IPS DF 4.7 (cell line): Measurements from ENCODE around the gene PCBP3.

Experiments used
- DNase-seq: peaks from one replicate; pipeline ENCODE4 v3.0.0-alpha.2; 2013; ENCODE audit warnings: low spot score; ENCODE audit errors: extremely low read depth

PCBP3 gene

GRCh38 chr21:45908536-45909237 is 265.2 kb downstream of the PCBP3 start:
- no peak for DNase-seq

- DNase-seq = no peak
These were observed 265.9 kb downstream of the PCBP3 start for GRCh38 chr21:45909238-45909988.

GRCh38 chr21:45910155-45910547 is 266.6 kb downstream of the PCBP3 start:
- no peak for DNase-seq

- DNase-seq = no peak
These were observed 267.2 kb downstream of the PCBP3 start for GRCh38 chr21:45910548-45911221.

GRCh38 chr21:45911806-45912325 is 268.3 kb downstream of the PCBP3 start:
- DNase-seq = no peak

GRCh38 chr21:45912611-45913417 is 269.3 kb downstream of the PCBP3 start:
- no peak for DNase-seq

GRCh38 chr21:45913418-45913765 is 269.9 kb downstream of the PCBP3 start:
- DNase-seq = no peak

- no peak for DNase-seq
These were observed 270.4 kb downstream of the PCBP3 start for GRCh38 chr21:45913886-45914285.

GRCh38 chr21:45914321-45914845 is 270.9 kb downstream of the PCBP3 start:
- DNase-seq = no peak

GRCh38 chr21:45916011-45916840 is 272.7 kb downstream of the PCBP3 start:
- DNase-seq = no peak

GRCh38 chr21:45917241-45917640 is 273.7 kb downstream of the PCBP3 start:
- no peak for DNase-seq

GRCh38 chr21:45918011-45918410 is 274.5 kb downstream of the PCBP3 start:
- DNase-seq = no peak

GRCh38 chr21:45918835-45919447 is 275.4 kb downstream of the PCBP3 start:
- no peak for DNase-seq

GRCh38 chr21:45919593-45919992 is 276.1 kb downstream of the PCBP3 start:
- DNase-seq = no peak

- DNase-seq = no peak
These were observed 277.5 kb downstream of the PCBP3 start for GRCh38 chr21:45920824-45921600.

- DNase-seq = no peak
These were observed 278.4 kb downstream of the PCBP3 start for GRCh38 chr21:45921917-45922316.

GRCh38 chr21:45922648-45923047 is 279.1 kb downstream of the PCBP3 start:
- DNase-seq = no peak

GRCh38 chr21:45923146-45923545 is 279.6 kb downstream of the PCBP3 start:
- peak; percentile 22 for DNase-seq

GRCh38 chr21:45926281-45926680 is 282.8 kb downstream of the PCBP3 start:
- no peak for DNase-seq
